NCI-H146 treated with DMSO at 0.1 percent for 48 hours (cell line): ENCODE data around the gene FADS3.

Experiments
- DNase-seq: peaks from one replicate; lab custom pipeline; 2025; ENCODE audit not compliant: unreplicated experiment; lab: John Stamatoyannopoulos, UW

The FADS3 gene, protein sequence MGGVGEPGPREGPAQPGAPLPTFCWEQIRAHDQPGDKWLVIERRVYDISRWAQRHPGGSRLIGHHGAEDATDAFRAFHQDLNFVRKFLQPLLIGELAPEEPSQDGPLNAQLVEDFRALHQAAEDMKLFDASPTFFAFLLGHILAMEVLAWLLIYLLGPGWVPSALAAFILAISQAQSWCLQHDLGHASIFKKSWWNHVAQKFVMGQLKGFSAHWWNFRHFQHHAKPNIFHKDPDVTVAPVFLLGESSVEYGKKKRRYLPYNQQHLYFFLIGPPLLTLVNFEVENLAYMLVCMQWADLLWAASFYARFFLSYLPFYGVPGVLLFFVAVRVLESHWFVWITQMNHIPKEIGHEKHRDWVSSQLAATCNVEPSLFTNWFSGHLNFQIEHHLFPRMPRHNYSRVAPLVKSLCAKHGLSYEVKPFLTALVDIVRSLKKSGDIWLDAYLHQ

DNA sequence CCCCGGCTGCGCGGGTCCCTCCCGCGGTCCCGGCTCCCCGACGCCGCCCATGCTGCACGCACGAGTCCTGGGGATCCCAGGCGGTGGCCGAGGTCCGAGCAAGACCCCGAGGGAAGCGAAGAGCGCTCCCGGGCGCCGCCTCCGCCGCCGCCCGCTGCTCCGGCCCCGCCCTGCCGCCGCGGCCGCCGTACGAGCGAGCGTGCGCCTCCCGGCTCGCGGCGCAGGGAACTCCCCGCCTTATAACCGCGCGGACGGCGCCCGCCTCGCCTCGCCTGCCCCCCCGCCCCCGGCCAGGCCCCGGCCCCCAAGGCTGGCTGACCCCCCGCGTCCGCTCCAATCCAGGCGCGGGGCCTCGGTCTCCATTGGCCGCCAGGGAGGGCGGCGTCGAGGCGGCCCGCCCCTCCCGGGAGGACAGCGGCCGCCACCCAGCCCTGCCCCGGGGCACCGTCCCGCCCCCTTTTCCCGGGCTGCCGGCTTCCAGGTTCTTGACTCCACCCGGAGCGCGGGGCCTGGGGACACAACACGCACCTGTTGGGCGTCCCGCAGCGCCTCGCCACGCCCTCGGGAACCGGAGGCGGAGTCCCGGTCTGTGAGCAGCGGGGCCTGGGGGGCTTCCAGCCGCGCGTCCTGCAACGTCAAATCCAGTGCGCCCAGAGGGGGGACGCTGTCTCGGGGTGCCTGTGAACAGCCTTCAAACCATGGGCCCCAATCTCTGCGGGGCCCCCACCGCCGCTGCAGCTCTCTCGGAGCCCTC lies at the start of gene FADS3:
Gene FADS3, minus strand, starts transcription at position 215 of the 754 bp plus-strand sequence. Its CDS starts 164 bp downstream, at position 51.
- DNase-seq, result peak; percentile 80

DNA sequence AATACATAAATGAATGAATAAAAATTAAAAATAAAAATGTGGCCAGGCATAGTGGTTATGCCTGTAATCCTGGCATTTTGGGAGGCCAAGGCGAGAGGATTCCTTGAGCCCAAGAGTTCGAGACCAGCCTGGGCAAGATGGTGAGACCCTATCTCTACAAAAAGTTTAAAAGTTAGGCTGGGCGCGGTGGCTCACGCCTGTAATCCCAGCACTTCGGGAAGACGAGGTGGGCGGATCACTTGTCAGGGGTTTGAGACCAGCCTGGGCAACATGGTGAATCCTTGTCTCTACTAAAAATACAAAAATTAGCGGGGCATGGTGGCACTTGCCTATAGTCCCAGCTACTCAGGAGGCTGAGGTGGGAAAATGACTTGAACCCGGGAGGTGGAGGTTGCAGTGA lies 49.1 kb upstream of the FADS3 start:
- DNase-seq, result no peak

DNA sequence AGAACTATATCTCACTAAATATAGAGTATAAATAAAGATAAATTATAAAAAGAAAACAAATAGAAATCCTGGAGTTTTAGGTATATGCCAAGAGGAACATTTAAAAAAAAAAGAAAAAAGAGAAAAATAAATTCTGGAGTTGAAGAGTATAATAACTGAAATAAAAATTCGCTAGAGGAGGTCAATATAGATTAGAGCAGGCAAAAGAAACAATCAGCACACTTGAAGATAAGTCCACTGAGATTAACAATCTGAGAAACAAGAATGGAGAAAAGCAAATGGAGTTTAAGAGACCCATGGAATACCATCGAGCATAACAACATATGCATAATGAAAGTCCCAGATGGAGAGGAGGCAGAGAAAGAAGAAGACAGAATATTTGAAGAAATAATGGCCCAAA lies 44.5 kb upstream of the FADS3 start:
- no peak for DNase-seq

- DNase-seq, result no peak
Measured at GRCh38 chr11:61930933-61931332, 39.6 kb upstream of the FADS3 start.

GRCh38 chr11:61928606-61929005 lies 37.3 kb upstream of the FADS3 start:
- no peak for DNase-seq

- DNase-seq, result no peak
Measured at GRCh38 chr11:61927501-61927900, 36.2 kb upstream of the FADS3 start.

GRCh38 chr11:61926235-61926634 lies 34.9 kb upstream of the FADS3 start:
- no peak for DNase-seq

DNA sequence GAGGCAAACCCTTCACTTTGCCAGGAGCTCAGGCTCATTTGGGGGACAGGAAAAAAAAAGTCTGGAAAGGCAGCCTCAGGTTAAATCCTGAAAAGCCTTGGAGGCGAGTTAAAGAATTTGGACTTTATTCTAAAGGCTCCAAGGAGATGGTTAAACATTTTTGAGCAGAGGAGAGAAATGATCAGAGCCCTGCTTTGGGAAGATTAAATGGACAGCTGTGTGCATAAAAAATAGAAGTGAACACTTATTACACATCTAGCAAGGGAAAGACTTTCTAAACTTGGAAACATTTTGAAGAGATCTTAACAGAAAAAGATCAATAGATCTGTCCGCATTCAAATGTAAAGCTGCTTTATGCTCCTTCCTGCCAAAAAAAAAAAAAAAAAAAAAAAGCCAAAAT lies 34.4 kb upstream of the FADS3 start:
- no peak for DNase-seq

- DNase-seq, result no peak
Measured at GRCh38 chr11:61924064-61924455, 32.7 kb upstream of the FADS3 start.

DNA sequence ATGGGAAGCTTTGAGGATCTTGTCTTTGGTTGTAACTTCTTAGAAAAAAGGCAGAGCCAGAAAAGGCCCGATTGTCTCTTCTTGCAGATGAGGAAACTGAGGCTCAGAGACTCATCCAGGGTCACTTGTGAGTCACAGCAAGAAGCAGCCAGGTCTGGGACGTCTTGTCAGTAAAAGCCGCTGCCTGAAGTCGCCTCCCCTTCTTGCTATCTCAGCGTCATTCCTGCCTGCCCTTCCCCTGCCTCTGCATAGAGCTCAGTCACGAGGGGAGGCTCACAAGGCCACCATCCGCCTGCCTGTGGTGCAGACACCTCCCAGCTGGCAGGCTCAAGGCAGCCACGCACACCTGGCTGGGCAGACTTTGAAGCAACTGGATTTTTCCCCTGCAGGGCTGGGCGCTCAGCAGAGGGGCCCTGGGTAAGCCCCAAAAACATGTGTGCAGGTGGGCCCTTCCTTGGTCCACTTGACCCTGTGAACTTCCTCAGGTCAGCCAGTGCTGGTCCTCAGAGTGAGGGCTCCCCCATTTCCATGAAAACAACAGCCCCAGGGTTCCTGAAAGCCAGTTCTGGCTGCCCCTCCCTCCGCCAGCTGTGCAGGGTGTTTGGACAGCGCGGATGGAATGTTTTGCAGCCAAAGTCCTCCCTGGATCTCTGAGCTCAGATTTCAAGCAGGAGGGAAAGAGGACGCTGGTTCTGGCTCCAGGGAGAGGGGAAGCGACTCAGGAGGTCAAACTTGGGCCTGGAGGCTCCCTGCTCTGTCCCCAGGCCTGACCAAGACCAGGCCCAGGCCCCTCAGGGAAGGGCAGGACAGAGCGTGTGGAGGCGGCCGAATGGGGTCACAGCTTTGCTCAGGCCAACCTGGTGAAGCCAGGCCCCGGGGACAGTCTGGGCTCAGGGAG lies 32.1 kb upstream of the FADS3 start:
- no peak for DNase-seq

DNA sequence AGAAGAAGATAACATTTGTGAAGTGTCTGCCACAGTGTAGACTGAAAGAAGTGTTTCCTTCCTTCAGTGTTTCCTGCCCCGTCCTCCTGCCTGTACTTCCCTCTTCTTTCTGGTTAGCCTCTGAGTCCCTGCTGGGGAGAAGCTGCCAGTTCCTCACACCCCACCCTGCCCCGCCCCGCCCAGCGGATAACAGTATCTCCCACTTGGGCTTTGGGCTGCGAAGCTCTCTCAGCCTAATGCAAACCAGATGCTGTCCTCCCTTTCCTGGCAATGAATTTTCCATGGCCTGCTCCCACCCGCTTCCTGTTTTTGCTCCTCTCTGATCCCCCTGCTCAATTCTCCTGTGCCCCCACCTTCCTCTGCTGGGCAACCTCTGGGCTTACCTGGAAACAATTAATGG lies 31.2 kb upstream of the FADS3 start:
- DNase-seq, result no peak

GRCh38 chr11:61921446-61921845 lies 30.1 kb upstream of the FADS3 start:
- no peak for DNase-seq

DNA sequence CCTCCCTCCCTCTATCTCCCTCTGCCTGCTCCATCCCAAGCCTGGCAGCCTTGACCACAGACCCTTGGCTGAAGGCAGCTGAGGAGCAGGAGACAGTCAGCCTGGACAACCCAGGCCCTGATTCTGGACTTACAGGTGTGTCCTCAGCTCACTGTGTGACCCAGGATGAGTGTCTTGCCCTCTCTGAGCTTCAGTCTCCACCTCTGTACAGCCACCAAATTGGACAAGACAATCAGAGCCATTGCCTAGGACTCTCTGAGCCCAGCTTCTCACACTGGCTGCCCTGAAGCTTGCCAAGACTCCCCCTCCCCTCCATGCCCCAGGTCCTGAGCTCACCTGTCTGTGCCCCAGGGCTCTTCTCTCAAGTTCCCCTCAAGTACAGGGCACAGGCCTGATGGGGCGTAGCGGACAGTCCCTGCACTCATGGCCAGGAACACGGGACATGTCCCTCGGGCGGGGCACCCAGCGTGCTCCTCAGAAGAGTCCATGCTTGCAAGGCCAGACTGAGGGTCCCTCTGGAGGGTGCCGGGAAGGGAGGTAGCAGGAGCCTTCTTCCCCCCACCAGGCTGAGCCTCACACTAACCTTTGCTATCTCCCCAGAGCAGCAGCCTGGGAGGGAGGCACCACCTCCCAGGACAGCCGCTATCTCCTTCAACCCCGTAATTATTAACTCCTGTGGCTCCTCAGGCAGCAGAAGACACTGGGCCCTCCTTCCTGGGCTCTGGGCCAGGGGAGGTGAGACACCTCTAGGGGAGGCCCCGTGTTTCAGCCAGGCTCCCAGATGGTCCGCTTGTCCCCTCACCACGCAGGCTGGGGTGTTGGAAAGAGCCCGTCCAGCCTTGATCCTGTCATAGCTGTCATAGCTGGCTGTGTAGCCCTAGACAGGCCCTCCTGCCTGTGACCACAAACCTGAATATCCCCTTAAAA lies 28.6 kb upstream of the FADS3 start:
- DNase-seq, result no peak

- no peak for DNase-seq
Measured at GRCh38 chr11:61918938-61919704, 27.8 kb upstream of the FADS3 start.

DNA sequence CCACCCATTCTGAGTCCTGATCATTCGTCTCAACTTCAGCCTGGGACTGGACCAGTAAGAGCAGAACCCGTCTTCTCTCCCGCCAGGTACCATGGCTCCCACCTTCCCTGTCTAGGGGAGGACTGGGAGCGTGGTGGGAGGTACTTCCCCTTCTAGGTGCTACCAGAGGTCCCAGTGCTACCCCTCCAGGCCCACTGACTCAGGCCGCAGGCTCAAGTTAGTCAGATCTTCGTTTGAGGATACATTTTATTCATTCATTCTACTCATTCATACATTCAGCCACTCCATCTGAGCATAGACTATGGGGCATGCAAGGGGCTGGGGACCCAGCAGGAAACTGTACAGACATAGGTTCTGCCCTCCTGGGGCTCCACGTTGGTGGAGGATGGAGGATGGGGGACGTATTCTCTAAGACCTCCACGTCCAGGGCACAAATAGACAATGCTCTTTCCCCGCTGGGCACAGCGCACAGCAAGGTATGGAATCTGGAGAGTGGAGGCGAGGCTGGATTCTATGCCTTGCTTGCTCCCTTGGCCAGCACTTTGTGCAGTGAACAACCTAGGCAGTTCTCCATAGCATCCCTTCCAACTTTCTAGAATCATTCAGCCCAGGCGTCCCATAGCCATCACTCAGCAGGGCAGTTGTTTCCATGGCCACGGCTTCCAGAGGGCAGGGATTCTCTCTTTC lies 27.0 kb upstream of the FADS3 start:
- DNase-seq, result no peak

GRCh38 chr11:61917334-61918109 lies 26.2 kb upstream of the FADS3 start, which contains the start of gene RAB3IL1:
RAB3IL1 (minus strand) TSS chr11:61917566; CDS start chr11:61917367, 199 bp downstream.
- no peak for DNase-seq

DNA sequence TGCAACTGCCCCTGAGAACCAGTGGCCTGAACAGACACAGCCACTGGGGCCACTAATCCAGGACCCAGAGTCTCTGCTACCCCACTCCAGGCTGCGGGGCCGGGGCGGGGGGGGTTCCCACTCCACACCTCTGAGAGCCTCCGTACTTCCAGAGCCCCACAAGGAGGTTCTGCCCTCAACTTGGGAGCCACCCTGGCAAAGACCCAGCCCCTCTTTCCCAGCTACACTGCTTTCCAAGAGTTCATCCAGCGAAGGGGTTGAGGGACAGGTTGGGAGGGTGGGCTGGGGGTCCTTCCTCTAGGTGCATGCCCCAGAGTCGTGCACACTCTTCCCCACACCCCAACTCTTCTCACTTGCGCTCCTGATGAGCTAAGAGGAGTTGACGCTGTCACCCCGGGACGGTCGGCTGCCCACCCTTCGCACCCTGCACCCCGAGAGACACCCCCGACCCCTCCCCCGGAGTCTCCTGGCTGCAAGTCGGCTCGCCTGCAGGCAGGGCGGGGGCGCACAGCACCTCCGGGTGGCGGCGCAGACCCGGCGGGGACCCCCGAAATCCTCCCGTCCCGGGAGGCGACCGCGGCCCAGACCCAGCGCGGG lies 25.5 kb upstream of the FADS3 start:
- no peak for DNase-seq
